NCI-H2107 (cell line): ENCODE results near the gene ZNF593OS.

Experiments
- DNase-seq: peaks from one replicate; lab custom pipeline; 2025; lab: John Stamatoyannopoulos, UW

Gene ZNF593OS

GRCh38 chr1:26125946-26126320 is 45.7 kb downstream of the ZNF593OS start:
- no peak for DNase-seq

GRCh38 chr1:26125382-26125781 is 46.2 kb downstream of the ZNF593OS start:
- no peak for DNase-seq

GRCh38 chr1:26124418-26125331 is 47.0 kb downstream of the ZNF593OS start:
- no peak for DNase-seq

GRCh38 chr1:26122988-26123973 is 48.4 kb downstream of the ZNF593OS start:
- no peak for DNase-seq

- no peak for DNase-seq
These were observed 49.5 kb downstream of the ZNF593OS start for GRCh38 chr1:26121854-26122773.

GRCh38 chr1:26119892-26120608 is 51.6 kb downstream of the ZNF593OS start:
- DNase-seq: no peak
